ENCODE data around the gene COX6B1.
"Not testable (repeated sequence)": the region's sequence is repeated elsewhere in the genome, so short reads cannot be mapped to it uniquely, and the experiment has no call there.

COX6B1 gene

GRCh38 chr19:35648017-35648961, at the start of gene COX6B1:
Gene COX6B1, plus strand, starts transcription at chr19:35648323. Its CDS starts 2,921 bp downstream, at chr19:35651244.
- DNase-seq: peak; percentile 95

GRCh38 chr19:35601971-35602370, 46.2 kb upstream of the COX6B1 start:
- DNase-seq: no peak

GRCh38 chr19:35604436-35604835, 43.7 kb upstream of the COX6B1 start:
- not testable (repeated sequence) for DNase-seq

GRCh38 chr19:35607170-35607569, 41.0 kb upstream of the COX6B1 start:
- DNase-seq: not testable (repeated sequence)

- DNase-seq: no peak
Measured at GRCh38 chr19:35607661-35608060, 40.5 kb upstream of the COX6B1 start.

GRCh38 chr19:35608251-35608650, 39.9 kb upstream of the COX6B1 start:
- DNase-seq: peak; percentile 6

- DNase-seq: peak; percentile 47
Measured at GRCh38 chr19:35609851-35610353, 38.2 kb upstream of the COX6B1 start.

- DNase-seq: peak; percentile 1
Measured at GRCh38 chr19:35612224-35612558, 35.9 kb upstream of the COX6B1 start.

- peak; percentile 96 for DNase-seq
Measured at GRCh38 chr19:35612559-35613321, 35.4 kb upstream of the COX6B1 start, which contains the start of gene HAUS5. Gene HAUS5, plus strand, starts transcription at chr19:35612735. Its CDS starts 60 bp downstream, at chr19:35612795.

GRCh38 chr19:35613574-35613973, 34.5 kb upstream of the COX6B1 start:
- no peak for DNase-seq

GRCh38 chr19:35615036-35615435, 33.1 kb upstream of the COX6B1 start:
- no peak for DNase-seq

- DNase-seq: no peak
Measured at GRCh38 chr19:35618857-35619256, 29.3 kb upstream of the COX6B1 start.

GRCh38 chr19:35619290-35619923, 28.7 kb upstream of the COX6B1 start:
- no peak for DNase-seq

GRCh38 chr19:35620001-35620400, 28.1 kb upstream of the COX6B1 start:
- no peak for DNase-seq

GRCh38 chr19:35621708-35622107, 26.4 kb upstream of the COX6B1 start:
- DNase-seq: no peak

- DNase-seq: no peak
Measured at GRCh38 chr19:35622750-35623149, 25.4 kb upstream of the COX6B1 start.

GRCh38 chr19:35623327-35624010, 24.7 kb upstream of the COX6B1 start:
- no peak for DNase-seq

- DNase-seq: no peak
Measured at GRCh38 chr19:35628264-35628564, 19.9 kb upstream of the COX6B1 start.

GRCh38 chr19:35628565-35629331, 19.4 kb upstream of the COX6B1 start, which contains the start of gene RBM42:
Gene RBM42, plus strand, starts transcription at chr19:35629036. Its CDS starts 118 bp downstream, at chr19:35629154.
- DNase-seq: peak; percentile 98

- no peak for DNase-seq
Measured at GRCh38 chr19:35629332-35629633, 18.8 kb upstream of the COX6B1 start.

- DNase-seq: no peak
Measured at GRCh38 chr19:35633727-35634440, 14.2 kb upstream of the COX6B1 start.

Measured in CD4-positive, alpha-beta T cell treated with Interleukin-12 subunit alpha and Interleukin-12 subunit beta, for 1 hour (primary cell).